ENCODE measurements around the gene ACTR3.

DNA sequence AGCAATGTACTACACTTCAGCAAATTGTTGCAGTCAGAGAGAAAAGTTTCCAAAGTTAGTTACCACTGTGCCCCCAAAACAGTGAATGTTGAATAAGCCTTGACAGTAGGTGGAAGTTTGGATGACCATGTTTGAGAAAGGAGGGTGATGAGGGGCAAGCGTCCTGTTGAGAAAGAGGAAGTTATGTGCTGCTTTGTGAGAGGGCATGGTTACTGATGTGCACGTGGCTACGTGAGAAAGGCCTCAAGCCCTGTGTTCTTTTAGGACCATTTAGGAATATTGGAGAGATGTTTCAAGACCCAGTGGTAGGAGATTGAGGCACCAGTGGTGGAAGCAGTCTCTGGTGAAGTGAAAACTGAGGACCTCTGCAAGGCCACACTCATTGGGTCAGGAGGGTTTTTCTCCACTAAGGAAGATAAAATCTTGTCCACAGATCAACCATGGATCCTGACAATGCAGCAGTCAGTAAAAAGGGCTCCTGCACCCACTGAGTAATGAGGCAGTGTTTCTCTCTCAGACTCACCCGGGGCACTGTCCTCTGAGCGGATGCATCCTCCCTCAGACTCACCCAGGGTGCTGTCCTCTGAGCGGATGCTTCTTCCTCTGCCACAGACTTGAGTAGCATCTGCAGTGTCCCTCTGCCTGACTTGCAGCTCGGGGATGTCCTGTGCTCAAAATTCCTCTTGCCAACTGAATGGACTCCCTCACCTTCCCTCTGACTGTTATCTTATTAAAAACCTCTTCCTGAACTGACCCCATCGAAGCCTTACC is 34.7 kb upstream of the ACTR3 start:
- TF ChIP-seq, protein P1, sequence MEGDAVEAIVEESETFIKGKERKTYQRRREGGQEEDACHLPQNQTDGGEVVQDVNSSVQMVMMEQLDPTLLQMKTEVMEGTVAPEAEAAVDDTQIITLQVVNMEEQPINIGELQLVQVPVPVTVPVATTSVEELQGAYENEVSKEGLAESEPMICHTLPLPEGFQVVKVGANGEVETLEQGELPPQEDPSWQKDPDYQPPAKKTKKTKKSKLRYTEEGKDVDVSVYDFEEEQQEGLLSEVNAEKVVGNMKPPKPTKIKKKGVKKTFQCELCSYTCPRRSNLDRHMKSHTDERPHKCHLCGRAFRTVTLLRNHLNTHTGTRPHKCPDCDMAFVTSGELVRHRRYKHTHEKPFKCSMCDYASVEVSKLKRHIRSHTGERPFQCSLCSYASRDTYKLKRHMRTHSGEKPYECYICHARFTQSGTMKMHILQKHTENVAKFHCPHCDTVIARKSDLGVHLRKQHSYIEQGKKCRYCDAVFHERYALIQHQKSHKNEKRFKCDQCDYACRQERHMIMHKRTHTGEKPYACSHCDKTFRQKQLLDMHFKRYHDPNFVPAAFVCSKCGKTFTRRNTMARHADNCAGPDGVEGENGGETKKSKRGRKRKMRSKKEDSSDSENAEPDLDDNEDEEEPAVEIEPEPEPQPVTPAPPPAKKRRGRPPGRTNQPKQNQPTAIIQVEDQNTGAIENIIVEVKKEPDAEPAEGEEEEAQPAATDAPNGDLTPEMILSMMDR (IDR thresholded peaks at IDR 0.05): no peak
- TF ChIP-seq EP300 (IDR thresholded peaks at IDR 0.05): no peak
